ENCODE results near the gene MEGF11. TPM values are rescaled to one million over a fixed set of nuclear protein-coding genes. Genes with fewer than 3 reads are reported as not detected.

The MEGF11 gene
- total and polyA plus RNA-seq, 2 donors (not counting 1 experiment from before 2014, with no cell fraction given), result under 0.01 TPM; not detected in 1

DNA sequence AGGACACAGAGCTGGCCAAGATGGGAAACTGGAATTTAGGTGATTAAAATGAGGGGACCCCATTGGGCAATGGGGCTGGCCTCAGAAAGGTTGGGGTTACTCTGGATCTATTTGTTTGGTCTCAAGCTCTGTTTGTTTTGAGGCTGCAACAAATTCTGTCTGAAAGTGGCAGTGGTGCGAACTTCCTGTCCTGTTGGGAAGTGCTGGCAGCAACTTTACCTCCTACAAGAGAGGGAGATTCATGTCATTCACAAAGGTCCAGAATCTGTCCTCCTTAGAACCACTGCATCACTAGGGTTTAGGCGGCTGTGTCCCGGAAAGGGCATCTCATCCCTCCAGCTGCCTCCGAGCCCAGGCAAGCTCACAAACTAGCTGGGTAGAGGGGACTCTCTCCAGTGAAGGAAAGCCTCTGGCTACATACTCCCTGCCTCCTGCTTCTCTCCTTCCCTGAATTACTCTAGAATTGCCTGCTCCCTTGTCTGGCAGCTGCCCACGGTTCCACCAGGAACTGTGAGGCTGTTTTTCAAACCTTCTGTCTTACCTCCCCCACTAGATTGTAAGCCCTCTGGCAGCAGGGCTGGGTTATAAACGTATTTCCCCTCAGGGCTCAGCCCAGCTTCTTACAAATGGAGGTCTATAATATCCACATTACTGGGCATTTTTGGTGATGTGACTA, 23.6 kb downstream of the MEGF11 start:
- Histone ChIP-seq H3K27me3 (ENCODE audit: control insufficient read depth, insufficient read depth, low read length) (peaks cover 5% of the 10 kb centered on the region), H3K4me1 (ENCODE audit: control insufficient read depth, extremely low read depth, insufficient read depth, low read length) (no peaks in the 10 kb centered on the region), H3K4me3 (replicated peaks in 1 of 4; ENCODE audit: control extremely low read depth in 1 of 4, insufficient read depth in 1 of 4, low read depth in 3 of 4, low read length in 4 of 4) (no peak overlapping the region), H3K27ac (ENCODE audit: insufficient read depth, low read length) (no peak overlapping the region), H3K4me2 (ENCODE audit: extremely low read depth, insufficient read depth, low read length) (no peak overlapping the region), H3K36me3 (ENCODE audit: control insufficient read depth, insufficient read depth, low read length) (no peaks in the 10 kb centered on the region), H3K9ac (ENCODE audit: insufficient read depth, low read length) (no peak overlapping the region), H2AFZ (ENCODE audit: low read length) (no peak overlapping the region), H3K79me2 (ENCODE audit: control insufficient read depth, insufficient read depth, low read length) (no peaks in the 10 kb centered on the region), H3K9me3 (ENCODE audit: control insufficient read depth, insufficient read depth, low read depth, low read length) (no peaks in the 10 kb centered on the region), H4K20me1 (ENCODE audit: control insufficient read depth, extremely low read depth, insufficient read depth, low read length) (no peaks in the 10 kb centered on the region)
- TF ChIP-seq, protein P1, sequence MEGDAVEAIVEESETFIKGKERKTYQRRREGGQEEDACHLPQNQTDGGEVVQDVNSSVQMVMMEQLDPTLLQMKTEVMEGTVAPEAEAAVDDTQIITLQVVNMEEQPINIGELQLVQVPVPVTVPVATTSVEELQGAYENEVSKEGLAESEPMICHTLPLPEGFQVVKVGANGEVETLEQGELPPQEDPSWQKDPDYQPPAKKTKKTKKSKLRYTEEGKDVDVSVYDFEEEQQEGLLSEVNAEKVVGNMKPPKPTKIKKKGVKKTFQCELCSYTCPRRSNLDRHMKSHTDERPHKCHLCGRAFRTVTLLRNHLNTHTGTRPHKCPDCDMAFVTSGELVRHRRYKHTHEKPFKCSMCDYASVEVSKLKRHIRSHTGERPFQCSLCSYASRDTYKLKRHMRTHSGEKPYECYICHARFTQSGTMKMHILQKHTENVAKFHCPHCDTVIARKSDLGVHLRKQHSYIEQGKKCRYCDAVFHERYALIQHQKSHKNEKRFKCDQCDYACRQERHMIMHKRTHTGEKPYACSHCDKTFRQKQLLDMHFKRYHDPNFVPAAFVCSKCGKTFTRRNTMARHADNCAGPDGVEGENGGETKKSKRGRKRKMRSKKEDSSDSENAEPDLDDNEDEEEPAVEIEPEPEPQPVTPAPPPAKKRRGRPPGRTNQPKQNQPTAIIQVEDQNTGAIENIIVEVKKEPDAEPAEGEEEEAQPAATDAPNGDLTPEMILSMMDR (conservative IDR thresholded peaks at IDR 0.05 in 1 of 2, IDR thresholded peaks at IDR 0.05 in 1 of 2; ENCODE audit: low read depth in 1 of 2, low read length in 2 of 2), result no peak
- TF ChIP-seq EZH2 (IDR thresholded peaks at IDR 0.05; ENCODE audit: low read length, missing control alignments), result no peak
- DNase-seq (ENCODE audit: low read depth in 2 of 2), result no peak

DNA sequence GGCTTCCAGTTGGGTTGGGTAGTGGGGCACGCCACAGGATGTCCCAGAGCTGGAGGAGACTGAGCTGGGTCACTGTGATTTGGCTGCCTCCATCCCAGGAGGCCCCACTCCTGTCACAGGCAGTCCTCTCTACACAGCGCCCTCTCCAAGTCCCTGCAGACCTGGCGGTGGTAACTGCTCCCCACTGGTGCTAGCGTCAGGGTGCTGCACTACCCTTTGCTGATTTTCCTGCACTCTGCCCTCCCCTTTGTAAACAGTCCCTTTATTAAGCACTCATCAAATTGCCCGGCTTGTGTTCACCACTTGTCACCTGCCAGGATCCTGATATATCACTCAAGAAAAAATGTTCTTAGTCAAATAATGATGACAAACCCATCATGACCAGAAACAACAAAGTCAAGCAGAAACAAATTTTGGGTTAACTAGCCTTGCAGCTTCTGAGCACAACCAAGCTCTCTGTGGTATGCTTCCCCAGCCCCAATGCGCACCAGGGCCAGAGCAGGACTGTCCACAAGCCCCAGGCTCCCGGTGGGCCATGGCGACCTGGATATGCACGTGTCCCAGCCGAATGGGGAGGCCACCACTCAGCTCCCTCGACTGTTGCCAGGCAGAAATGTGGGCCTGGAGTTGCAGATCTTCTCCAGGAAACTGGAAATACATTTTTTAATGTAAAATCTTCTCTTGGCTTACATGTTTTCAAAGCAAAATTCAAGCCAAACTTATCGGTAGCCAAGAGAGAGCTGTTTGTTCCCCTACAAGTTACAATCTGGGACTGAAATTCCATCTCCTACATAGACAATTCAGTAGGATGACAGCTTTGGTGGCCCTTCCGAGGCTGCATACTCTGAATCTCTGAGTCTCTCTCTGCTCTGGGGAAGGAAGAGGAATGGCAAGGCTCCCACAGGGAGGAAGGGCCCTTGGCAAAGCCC, 24.5 kb downstream of the MEGF11 start:
- Histone ChIP-seq H3K4me1 (ENCODE audit: control insufficient read depth, extremely low read depth, insufficient read depth, low read length) (no peaks in the 10 kb centered on the region), H3K9me3 (ENCODE audit: control insufficient read depth, insufficient read depth, low read depth, low read length) (no peaks in the 10 kb centered on the region), H4K20me1 (ENCODE audit: control insufficient read depth, extremely low read depth, insufficient read depth, low read length) (no peaks in the 10 kb centered on the region), H3K4me3 (replicated peaks in 1 of 4; ENCODE audit: control extremely low read depth in 1 of 4, insufficient read depth in 1 of 4, low read depth in 3 of 4, low read length in 4 of 4) (no peak overlapping the region), H3K79me2 (ENCODE audit: control insufficient read depth, insufficient read depth, low read length) (no peaks in the 10 kb centered on the region), H2AFZ (ENCODE audit: low read length) (no peak overlapping the region), H3K27ac (ENCODE audit: insufficient read depth, low read length) (no peak overlapping the region), H3K27me3 (ENCODE audit: control insufficient read depth, insufficient read depth, low read length) (peaks cover 5% of the 10 kb centered on the region), H3K9ac (ENCODE audit: insufficient read depth, low read length) (no peak overlapping the region), H3K4me2 (ENCODE audit: extremely low read depth, insufficient read depth, low read length) (no peak overlapping the region), H3K36me3 (ENCODE audit: control insufficient read depth, insufficient read depth, low read length) (no peaks in the 10 kb centered on the region)
- no peak for DNase-seq (ENCODE audit: low read depth in 2 of 2)
- TF ChIP-seq EZH2 (IDR thresholded peaks at IDR 0.05; ENCODE audit: low read length, missing control alignments), result no peak
- TF ChIP-seq, protein P1 (conservative IDR thresholded peaks at IDR 0.05 in 1 of 2, IDR thresholded peaks at IDR 0.05 in 1 of 2; ENCODE audit: low read depth in 1 of 2, low read length in 2 of 2), result no peak

DNA sequence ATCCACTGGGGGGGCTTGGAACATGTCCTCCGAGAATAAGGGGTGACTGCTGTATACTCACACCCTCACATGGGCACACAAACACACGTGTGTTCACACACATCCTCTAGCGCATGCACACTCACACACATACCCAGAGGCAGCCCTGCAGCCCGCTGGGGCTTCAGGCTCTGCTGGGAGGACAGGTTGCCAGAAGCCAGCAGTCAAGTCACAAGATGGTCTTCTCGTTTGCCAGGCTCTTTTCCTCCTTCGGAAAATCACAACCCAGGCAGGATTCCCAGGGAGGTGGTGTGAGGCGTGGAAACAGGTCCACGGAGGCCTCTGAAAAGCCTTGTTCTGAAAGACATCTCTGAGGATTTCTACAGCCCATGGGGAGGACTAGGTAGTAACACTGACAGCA, 26.8 kb downstream of the MEGF11 start:
- Histone ChIP-seq H3K4me3 (replicated peaks in 1 of 4; ENCODE audit: control extremely low read depth in 1 of 4, insufficient read depth in 1 of 4, low read depth in 3 of 4, low read length in 4 of 4) (no peak overlapping the region), H3K9ac (ENCODE audit: insufficient read depth, low read length) (no peak overlapping the region), H2AFZ (ENCODE audit: low read length) (no peak overlapping the region), H3K27me3 (ENCODE audit: control insufficient read depth, insufficient read depth, low read length) (peaks cover 5% of the 10 kb centered on the region), H3K79me2 (ENCODE audit: control insufficient read depth, insufficient read depth, low read length) (no peaks in the 10 kb centered on the region), H3K36me3 (ENCODE audit: control insufficient read depth, insufficient read depth, low read length) (no peaks in the 10 kb centered on the region), H4K20me1 (ENCODE audit: control insufficient read depth, extremely low read depth, insufficient read depth, low read length) (no peaks in the 10 kb centered on the region), H3K27ac (ENCODE audit: insufficient read depth, low read length) (no peak overlapping the region), H3K4me2 (ENCODE audit: extremely low read depth, insufficient read depth, low read length) (no peak overlapping the region), H3K9me3 (ENCODE audit: control insufficient read depth, insufficient read depth, low read depth, low read length) (no peaks in the 10 kb centered on the region), H3K4me1 (ENCODE audit: control insufficient read depth, extremely low read depth, insufficient read depth, low read length) (no peaks in the 10 kb centered on the region)
- no peak for TF ChIP-seq EZH2 (IDR thresholded peaks at IDR 0.05; ENCODE audit: low read length, missing control alignments)
- TF ChIP-seq, protein P1 (conservative IDR thresholded peaks at IDR 0.05 in 1 of 2, IDR thresholded peaks at IDR 0.05 in 1 of 2; ENCODE audit: low read depth in 1 of 2, low read length in 2 of 2), result no peak
- no peak for DNase-seq (ENCODE audit: low read depth in 2 of 2)
